ENCODE measurements around the gene TFCP2L1. TPM values are rescaled to one million over a fixed set of nuclear protein-coding genes. Genes with fewer than 3 reads are reported as not detected.
"Not testable (repeated sequence)": the region's sequence is repeated elsewhere in the genome, so short reads cannot be mapped to it uniquely, and the experiment has no call there.

Gene TFCP2L1
- total and polyA plus RNA-seq, 11 donors = 0.04 to 1.5 (median 0.17) TPM; not detected in 1

DNA sequence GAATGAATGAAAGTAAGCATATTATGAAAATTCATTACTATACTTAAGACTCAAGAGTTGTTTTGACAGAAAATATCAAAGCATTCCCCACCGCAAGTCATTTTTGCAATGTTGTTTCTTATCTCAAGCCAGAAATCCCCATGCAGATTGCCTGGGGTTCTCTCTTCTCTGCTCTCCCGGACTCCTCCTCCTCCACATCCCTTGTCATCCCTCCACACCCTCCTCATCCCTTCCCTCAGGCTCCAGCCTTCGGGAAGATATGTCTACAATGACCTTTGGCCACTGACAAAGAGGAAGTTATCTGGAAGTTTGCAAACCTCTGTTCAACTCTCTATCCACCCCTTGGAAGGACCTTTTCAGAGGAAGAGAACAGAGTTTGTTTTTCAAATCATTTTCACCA is 11.9 kb downstream of the TFCP2L1 start:
- no peaks in the 10 kb centered on the region for H3K9me3 ChIP-seq
- TF ChIP-seq POLR2A (IDR thresholded peaks at IDR 0.05) = no peak
- TF ChIP-seq, protein P1, sequence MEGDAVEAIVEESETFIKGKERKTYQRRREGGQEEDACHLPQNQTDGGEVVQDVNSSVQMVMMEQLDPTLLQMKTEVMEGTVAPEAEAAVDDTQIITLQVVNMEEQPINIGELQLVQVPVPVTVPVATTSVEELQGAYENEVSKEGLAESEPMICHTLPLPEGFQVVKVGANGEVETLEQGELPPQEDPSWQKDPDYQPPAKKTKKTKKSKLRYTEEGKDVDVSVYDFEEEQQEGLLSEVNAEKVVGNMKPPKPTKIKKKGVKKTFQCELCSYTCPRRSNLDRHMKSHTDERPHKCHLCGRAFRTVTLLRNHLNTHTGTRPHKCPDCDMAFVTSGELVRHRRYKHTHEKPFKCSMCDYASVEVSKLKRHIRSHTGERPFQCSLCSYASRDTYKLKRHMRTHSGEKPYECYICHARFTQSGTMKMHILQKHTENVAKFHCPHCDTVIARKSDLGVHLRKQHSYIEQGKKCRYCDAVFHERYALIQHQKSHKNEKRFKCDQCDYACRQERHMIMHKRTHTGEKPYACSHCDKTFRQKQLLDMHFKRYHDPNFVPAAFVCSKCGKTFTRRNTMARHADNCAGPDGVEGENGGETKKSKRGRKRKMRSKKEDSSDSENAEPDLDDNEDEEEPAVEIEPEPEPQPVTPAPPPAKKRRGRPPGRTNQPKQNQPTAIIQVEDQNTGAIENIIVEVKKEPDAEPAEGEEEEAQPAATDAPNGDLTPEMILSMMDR (IDR thresholded peaks at IDR 0.05) = no peak
- no peak for ATAC-seq
- no peak overlapping the region for H3K27ac ChIP-seq
- H3K36me3 ChIP-seq = no peaks in the 10 kb centered on the region
- intact Hi-C loops (cut with DNase I) = no loop called here
- DNase-seq = no peak
- WGBS, 4 donors = 39 to 55% (median 41%) methylated on average over 3 of the region's 3 CpGs
- H3K4me1 ChIP-seq = no peaks in the 10 kb centered on the region
- H3K27me3 ChIP-seq = peaks cover 0 to 16% (median 0%) of the 10 kb centered on the region in 9 donors
- H3K4me3 ChIP-seq = no peak overlapping the region

DNA sequence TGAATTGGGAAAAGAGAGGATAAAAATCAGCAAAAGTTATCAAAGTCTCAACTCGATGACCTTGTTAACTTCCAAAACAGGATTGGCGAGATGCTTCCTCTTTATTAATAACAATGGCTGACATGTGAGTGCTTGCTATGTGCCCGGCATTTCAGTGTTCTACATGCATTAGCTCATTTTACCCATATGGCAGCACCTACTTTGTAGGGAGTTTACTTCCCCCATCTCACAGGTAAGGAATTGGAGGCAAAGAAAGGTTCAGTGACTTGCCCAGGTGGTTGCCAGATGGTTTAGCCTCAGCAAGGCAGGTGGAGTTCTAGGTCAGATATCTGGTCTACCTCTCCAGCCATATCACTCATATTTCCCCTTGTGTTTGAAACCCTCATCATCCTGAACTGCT is 12.4 kb downstream of the TFCP2L1 start:
- H3K4me1 ChIP-seq = no peaks in the 10 kb centered on the region
- H3K9me3 ChIP-seq = no peaks in the 10 kb centered on the region
- DNase-seq = no peak
- TF ChIP-seq, protein P1 (IDR thresholded peaks at IDR 0.05) = no peak
- no peak for TF ChIP-seq POLR2A (IDR thresholded peaks at IDR 0.05)
- H3K4me3 ChIP-seq = no peak overlapping the region
- peaks cover 0 to 16% (median 0%) of the 10 kb centered on the region in 9 donors for H3K27me3 ChIP-seq
- no peak overlapping the region for H3K27ac ChIP-seq
- 80 to 85% (median 84%) methylated on average over 3 of the region's 3 CpGs for WGBS, 4 donors
- H3K36me3 ChIP-seq = no peaks in the 10 kb centered on the region
- intact Hi-C loops (cut with DNase I) = no loop called here
- ATAC-seq = no peak

DNA sequence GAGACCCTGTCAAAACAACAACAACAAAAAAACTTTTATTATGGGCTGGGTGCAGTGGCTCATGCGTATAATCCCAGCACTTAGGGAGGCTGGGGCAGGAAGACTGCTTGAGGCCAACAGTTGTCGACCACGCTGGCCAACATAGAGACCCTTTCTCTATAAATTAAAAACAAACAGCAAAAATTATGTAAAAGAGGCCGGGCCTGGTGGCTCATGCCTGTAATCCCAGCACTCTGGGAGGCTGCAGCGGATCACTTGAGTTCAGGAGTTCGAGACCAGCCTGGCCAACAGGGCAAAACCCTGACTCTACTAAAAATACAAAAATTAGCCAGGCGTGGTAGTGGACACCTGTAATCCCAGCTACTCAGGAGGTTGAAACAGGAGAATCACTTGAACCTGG is 15.6 kb downstream of the TFCP2L1 start:
- ATAC-seq; H3K36me3 ChIP-seq; H3K27ac ChIP-seq; H3K4me1 ChIP-seq; intact Hi-C loops (cut with DNase I); H3K4me3 ChIP-seq; DNase-seq; H3K9me3 ChIP-seq: not testable (repeated sequence)
- H3K27me3 ChIP-seq = peaks cover 0 to 14% (median 0%) of the 10 kb centered on the region in 9 donors
- WGBS, 4 donors = 91 to 94% (median 93%) methylated on average over 7 of the region's 7 CpGs

DNA sequence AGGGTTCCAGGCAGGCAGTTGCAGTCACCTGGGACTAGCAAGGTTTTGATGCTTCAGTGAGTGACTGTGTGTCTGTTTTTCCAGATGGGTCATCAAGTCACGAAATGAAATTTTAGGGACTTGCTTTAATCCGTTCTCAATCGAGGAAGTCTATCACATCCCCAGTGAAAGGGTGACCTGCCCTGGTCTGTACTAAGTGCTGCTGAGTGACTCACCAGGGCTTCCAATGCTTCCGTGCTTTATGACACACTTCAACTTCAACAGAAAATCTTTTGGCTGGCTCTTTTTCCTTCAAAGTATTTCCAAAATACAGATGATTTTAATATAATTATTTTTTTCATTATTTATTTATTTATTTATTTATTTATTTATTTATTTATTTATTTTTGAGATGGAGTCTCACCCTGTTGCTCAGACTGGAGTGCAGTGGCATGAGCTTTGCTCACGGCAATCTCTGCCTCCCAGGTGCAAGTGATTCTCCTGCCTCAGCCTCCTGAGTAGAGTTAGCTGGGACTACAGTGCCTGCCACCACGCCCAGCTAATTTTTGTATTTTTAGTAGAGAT is 18.4 kb downstream of the TFCP2L1 start:
- DNase-seq (no peak), ATAC-seq (no peak)
- Histone ChIP-seq H3K4me3 (no peak overlapping the region), H3K36me3 (no peaks in the 10 kb centered on the region), H3K27ac (no peak overlapping the region), H3K4me1 (no peaks in the 10 kb centered on the region), H3K9me3 (no peaks in the 10 kb centered on the region), H3K27me3 (peaks cover 0 to 3% (median 0%) of the 10 kb centered on the region in 9 donors)
- WGBS, 4 donors = 71 to 82% (median 77%) methylated on average over 6 of the region's 6 CpGs
- no peak for TF ChIP-seq POLR2A (IDR thresholded peaks at IDR 0.05)
- TF ChIP-seq, protein P1 (IDR thresholded peaks at IDR 0.05) = no peak
- intact Hi-C loops (cut with DNase I) = no loop called here
